Esophagus squamous epithelium (tissue), 4 donors: ENCODE results near the gene POMC.

Source experiments
- CTCF ChIP-seq, 6 experiments: fragments of 450-650 bp in 4 of 6; fragments of 200-600 bp in 2 of 6; sonication (generic) in 2 of 6; IDR thresholded peaks; one replicate each; pipeline ENCODE4 v1.5.1; 2016 to 2019; ENCODE audit warnings: antibody characterized with exemption in 6 of 6, mild to moderate bottlenecking in 4 of 6, moderate library complexity in 4 of 6
- POLR2A ChIP-seq, 4 donors: fragments of 450-650 bp; IDR thresholded peaks; one replicate each; pipeline ENCODE4 v1.6.1; 2017; ENCODE audit warnings: antibody characterized with exemption in 4 of 4, mild to moderate bottlenecking in 4 of 4, moderate library complexity in 3 of 4

GRCh38 chr2:25202275-25202674 lies 33.9 kb upstream of the POMC start:
- TF ChIP-seq CTCF (IDR thresholded peaks at IDR 0.05) (no peak), POLR2A (IDR thresholded peaks at IDR 0.05) (no peak)
